OCI-M2 (cell line): ENCODE results near the gene DNAJC11.

Source experiments
- DNase-seq: peaks from one replicate; lab custom pipeline; 2025; ENCODE audit not compliant: unreplicated experiment; lab: John Stamatoyannopoulos, UW

Gene DNAJC11

DNA sequence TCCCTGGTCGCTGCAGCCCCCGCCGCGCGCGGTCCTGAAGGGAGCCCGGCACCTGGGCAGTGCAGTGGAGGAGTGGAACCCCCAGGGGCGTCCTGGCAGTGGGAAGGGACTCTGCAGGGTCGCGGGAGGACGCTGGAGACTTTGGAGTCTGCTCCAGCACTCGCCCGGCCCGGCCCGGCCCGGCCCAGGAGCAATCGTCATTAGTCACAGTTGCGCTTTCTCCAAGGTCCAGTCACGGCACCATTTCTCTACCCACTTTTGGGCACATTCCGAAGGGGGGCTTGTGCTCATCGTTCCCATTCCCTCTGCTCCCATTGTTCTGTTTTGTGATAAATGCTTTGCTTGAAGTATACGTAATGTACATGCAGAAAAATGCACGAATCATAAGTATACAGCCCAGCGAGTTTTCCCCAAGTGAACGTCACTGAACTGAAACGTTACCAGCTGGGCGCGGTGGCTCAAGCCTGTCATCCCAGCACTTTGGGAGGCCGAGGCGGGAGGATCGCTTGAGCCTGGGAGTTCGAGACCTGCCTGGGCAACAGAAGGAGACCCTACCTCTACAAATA, 75.9 kb downstream of the DNAJC11 start:
- no peak for DNase-seq

DNA sequence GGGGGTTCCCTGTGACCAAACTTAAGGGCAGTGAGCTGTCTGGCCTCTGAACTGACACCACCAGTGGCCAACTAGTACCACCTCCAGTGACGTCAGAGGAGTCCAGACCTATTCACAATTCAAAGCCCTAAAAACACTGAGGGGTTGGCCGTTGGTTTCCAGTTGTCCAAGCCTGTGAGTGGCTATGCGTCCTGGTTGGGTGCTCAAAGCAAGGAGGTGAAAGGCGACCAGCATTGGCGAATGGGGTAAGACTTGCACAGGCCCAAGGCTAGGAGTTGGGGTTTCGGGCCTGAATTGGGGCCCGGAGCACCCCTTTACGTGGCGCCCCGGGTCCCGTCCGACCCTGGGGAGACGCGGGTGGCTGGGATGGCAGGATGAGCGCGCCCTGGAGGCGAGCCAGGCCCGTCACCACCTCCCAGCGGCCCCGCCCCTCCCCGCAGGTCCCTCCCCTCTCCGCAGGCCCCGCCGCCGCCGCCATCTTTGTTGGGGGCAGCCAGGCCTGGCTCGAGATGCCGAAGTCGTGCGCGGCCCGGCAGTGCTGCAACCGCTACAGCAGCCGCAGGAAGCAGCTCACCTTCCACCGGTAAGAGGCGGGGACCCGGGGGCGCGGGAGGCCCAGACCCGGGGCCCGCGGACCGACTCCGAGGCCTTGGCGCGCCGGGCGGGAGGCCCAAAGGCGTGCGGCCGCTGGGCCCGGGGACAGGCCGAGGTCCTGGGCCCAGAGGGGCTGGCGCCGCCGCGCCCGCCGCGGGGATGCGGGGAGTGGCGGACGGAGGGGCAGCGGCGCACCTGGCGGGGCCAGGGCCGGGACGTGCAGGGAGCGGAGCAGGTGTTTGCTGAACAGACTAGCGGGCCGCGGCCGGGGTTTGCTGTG, 76.7 kb downstream of the DNAJC11 start, which contains the start of gene THAP3:
Gene THAP3 (plus strand): TSS at position 159 of the 874 bp plus-strand sequence. CDS start 351 bp downstream, at position 510.
- peak; percentile 18 for DNase-seq

DNA sequence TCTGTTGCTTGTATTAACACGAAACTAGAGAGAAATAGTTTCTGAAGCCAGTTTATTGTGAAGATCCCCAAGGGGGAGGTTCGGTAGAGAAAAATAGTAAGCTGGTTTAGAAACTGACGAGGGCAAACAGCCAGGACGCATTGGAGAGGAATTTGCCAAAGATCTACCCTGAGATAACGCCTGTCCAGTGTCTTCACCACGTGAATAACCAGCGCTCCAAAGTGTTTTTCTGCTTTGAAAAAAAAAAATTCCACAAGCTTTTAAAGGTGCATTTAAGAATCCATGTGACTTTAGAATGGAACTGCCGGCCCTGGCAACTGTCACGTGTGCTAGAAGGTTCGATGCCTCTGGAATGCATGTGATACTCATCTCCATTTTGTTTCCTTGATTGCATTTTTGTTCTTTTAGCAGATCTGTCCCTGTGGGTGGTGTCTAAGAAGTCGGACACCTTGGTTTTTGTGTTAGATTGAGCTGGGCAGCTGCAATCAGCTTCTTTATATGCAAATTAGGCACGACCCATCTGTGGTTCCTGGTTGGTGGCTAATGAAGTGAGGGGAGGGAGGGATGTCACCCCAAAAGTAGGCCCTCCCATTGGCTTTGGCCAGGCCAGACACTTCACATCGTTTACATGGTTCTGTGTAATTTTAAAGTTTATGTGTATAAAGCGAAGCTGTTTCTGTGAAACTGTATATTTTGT, 78.2 kb downstream of the DNAJC11 start:
- no peak for DNase-seq

DNA sequence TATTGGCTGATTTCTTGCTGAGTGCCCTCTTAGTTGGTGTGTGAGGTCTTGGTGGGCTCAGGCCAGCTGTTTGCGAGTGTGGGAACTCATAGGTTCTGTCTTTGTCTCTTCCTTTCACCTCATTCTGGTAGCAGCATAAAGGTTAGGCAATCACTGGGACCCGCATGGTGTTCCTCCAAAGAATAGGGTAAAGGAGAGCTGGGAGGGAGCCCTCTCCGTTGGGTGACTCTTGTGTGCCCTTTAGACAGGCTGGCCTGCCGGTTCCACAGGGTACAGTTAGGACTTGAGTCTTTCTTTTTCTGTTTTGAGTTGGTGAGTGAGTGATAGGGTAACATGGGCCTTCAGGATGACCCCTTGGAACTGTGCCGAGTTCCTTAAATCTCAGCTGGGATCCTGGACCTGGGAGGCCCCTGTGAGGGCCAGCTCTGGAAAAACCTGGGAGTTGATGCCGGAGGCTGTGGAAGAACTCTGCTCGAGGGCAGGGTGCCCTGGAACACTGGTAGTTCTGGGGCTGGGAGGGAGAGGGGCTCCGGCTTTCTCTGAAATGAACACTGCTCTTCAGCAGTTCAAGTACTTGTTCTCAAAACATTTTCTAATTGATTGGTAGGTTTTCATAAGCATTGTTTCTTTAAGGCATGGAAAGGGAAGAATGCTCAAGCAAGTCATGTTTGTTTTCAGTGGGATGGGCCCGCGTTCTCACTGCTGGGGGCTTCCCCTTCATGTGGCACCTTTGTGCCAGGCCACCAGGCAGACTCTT, 79.0 kb downstream of the DNAJC11 start:
- DNase-seq, result no peak

DNA sequence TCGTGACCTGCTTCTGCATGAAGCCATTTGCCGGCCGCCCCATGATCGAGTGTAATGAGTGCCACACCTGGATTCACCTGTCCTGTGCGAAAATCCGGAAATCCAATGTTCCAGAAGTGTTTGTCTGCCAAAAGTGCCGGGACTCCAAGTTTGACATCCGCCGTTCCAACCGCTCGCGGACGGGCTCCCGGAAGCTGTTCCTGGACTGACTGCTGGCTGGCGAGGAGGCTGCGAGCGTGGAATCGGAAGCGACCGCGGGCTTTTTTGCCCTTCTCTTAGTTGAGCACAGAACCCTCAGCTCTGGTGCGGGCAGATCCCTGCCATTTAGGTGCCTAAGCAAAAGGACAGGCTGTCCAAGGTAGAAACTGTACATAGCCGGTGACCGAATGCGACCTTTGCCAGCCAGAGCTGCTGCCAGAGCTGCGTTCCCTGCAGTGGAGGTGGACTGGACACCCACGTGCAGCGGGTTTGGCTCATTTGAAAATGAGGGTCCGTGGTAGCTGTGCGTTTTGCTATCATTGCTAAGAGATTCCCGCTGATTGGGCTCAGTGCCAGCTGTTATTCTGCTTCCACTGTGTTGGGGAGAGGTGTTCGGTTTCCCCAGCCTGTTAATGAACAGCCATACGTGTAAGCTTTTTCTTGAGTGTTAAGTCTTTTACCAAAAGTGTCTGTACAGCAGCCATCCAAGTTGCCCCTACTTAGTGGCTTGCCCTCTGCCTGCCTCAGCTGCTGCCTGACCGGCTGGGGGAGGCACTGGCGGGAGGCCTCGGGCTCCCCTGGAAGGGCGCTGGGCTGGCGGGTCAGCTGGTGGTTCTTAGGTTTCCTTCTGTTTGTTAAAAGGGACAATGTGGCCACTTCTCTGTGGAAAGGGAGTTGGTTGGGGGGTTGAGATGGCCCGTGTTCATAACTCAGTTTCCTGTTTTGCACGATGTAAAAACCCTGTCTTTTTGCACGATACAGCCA, 79.9 kb downstream of the DNAJC11 start:
- DNase-seq, result no peak

DNA sequence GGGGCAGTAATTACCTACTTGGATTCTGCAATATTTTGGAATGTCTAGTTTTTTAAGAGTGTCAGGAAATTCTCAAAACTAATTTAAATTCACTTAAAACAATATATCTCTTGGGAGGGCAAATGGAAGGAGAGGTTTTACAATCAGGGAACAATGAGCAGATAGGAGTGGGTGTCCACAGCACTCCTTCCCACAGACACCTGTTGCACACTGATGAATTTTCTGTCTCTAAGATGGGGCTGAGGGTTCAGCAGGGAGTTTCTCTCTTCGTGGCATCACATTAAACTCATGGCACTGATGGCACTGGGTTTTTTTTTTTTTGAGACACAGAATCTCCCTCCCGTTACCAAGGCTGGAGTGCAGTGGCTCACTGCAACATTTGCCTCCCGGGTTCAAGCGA, 82.6 kb downstream of the DNAJC11 start:
- no peak for DNase-seq

DNA sequence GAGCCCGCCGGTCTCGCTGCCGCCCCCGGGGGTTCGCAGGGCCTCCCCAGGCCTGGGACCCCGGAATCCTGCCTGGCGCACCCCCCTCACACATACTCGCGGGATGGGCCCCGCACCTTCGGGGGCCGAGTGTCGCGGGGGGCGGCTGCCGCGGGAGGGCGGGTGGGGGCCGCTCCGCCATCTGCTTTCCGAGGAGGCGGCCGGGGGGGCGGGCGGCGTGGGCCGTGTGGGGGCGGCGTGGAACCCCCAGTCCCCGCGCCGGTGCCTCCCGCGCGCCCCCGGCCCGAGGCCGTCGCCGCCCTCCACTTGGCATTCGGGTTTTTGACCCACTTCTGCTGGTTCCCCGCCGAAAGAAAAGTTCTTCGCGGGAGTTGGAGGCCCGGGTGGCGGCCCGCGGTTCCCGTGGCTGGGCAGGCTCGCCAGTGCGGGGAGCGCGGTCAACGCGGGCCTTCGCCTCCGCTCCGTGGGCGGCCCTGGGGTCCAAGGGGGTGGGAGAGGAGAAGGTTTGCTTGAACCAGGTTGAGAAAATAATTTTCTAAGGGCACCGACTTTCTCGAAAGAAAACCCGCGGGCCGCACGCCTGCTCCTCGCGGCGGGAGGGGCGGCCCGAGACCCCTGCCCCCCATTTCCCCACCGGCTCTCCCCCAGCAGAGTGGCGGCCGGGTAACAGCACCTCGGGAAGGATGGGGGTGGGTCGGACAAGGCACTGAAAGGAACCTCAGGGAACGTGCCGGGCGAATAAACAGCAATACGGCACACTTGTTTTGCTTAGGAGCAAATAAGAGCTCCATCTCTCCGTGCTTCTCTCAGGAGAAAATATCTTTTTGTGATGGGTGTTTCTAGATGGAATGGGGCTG, 86.5 kb downstream of the DNAJC11 start:
- no peak for DNase-seq

DNA sequence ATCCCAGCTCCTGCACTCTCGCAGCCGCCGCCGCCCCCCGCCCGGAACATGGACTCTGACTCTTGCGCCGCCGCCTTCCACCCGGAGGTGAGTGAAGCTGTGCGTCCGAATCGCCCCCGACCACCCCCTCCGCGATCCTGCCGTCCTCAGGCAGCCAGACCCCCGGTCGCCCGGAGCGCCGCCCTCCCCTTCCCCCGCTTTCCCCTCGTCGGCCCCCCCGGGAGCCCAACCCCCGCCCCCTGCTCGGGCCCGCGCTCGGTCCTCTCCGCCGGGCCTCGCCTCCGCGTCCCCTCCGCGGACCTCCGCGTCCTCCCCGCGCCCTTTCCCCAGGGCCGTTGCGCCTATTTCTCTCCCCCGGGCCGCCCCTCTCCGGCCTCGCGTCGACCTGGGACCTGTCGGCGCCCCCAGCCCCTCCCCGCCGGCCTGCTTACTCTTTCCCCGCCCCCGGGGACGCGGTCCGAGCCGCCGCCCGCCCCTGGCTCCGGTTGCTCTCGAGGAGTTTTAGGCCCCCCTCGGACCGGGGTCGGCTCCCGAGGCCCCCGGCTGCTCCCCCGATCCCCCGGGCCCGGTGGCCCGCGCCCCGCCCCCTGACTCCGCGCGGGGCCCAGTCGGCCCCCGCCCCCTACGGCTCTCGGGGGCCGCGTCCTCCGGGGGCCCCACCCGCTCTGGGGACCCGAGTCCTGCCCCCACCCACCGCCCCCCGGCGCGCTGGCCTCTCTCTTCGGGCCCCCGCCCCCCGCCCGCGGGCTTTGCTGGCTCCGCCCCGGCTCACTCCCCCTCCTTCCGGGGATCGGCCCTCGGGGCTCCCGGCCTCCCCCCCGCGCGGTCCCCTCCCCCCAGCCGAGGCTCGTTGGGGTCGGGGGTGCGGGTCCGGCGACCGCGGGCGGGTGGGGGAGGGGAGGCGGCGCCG, 87.3 kb downstream of the DNAJC11 start:
- DNase-seq, result no peak

DNA sequence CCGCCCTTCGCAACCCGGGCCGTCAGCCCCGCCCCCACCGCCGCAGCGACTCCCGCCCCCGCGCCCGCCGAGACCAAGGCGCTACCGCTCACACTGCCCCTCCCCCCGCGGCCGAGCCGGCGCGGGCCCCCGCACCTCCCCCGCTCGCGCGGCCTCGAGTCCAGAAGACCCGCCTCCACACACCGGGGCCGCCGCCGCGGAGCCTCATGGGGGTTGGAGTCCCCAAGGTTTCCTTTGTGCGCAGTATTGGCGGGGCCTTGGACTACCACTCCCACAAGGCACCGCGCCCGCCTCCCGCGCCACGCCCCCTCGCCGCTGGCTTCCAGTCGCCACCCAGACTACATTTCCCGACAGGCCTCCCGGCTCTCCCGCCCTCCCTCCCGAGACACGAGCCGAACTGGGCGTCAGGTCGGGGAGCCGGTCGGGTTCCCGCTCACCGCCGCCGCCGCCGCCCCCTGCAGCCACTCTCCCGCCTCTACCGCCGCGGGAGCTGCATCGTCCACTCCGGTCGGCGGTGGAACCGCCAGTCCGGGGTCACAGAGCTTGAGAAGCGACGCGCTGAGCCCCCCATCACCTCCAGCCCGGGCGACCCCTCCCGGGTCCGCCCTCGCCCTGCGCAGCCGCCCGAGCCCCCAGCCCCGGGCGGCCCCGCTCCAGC, 88.1 kb downstream of the DNAJC11 start, which contains the start of gene PHF13:
Gene PHF13 (plus strand): TSS at position 371 of the 658 bp plus-strand sequence. CDS start 336 bp downstream, outside the sequence.
- peak; percentile 62 for DNase-seq

DNA sequence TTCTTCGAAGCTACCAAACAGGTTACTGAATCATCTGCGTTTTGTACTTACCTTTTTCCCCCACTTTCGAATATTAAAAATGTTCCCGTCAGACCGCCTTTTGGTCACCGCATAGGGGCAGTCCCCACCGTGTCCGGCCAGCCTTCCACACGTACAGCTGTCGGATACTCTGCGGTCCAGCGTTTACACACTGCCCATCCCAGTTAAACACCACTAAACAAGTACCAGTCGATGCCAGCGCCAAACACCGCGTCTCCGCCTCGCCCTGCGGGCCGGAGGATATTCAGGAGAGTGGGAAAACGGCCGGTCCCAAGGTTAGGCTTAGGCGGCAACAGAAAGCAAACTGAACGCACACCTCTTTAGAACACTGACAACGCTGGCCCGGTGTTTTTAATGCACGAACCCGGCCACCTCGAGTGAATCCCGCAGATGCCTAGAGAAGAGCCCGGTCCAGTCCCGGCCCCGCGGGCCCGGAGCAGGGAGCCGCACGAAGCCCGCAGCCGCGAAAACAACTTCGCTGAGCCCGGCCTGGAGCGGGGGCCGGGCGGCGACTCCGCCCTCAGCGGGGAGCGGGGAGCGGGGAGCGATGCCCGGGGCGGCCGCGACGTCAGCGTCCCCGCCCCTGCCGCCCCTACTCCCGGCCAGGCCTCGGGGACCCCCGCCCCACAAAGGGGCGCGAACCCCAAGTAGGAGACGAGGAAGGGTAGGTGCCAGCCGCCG, 88.8 kb downstream of the DNAJC11 start:
- DNase-seq, result no peak

DNA sequence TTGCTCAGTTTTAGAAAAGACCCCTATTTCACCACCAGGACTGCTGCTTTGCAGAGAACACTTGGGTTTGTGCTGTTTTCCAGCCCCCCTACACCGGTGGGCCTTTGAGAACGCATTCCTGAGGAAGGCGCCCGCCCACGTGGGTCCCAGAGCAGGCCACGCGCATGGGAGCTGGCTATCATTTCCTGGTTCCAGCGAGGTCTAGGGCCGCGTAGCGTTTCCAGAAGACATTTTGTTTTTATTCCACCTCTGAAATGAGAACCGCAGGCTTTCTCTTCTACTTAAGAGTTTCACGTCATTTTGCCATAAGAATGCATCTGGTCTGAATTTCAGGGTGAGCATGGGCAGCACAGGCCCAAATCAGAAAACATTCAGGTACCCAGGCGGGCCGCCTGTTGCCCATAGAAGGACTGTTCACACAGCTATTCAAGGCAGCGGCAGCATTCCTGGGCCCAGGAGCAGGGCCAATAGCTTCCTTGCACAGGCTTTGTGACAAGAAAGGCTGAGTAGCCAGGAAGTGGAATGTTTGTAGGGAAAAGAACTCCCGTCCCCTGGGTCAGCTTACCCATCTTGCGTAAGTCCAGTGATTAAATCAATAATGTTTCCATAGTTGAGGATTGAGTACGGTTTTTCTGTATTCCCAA, 97.6 kb downstream of the DNAJC11 start:
- DNase-seq, result no peak

DNA sequence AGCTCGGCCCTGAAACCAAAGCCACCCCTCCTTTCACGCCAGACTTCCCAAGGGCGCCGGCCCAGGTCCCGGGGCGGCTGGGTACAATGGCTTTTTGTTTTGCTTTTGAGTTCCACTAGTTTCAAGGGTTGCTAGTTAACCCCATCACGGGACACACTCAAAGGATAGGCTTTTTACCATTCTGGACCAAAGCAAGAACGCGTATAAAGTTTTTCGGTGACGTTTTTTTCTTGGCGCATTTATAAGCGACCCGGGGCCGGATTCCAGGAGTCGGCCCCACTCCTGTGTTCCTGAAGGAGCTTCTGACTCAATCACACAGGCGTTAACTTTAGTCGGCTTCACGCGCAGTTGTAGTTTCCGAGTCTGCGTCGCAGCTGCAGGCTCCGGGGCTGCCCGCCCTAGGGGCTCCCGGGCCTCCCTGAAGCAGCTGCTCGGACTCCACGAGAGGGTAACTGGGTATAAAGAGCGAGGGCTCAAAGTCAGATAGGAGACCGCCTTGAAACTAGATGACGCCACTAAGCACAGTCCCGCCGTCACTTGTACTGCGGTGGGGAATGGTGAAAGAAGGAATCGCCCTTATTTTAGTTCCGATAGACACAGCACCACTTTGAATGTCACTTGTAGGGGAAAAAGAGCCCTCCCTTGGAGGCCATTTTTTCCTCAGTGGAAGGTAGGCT, 98.2 kb downstream of the DNAJC11 start:
- DNase-seq, result peak; percentile 74

DNA sequence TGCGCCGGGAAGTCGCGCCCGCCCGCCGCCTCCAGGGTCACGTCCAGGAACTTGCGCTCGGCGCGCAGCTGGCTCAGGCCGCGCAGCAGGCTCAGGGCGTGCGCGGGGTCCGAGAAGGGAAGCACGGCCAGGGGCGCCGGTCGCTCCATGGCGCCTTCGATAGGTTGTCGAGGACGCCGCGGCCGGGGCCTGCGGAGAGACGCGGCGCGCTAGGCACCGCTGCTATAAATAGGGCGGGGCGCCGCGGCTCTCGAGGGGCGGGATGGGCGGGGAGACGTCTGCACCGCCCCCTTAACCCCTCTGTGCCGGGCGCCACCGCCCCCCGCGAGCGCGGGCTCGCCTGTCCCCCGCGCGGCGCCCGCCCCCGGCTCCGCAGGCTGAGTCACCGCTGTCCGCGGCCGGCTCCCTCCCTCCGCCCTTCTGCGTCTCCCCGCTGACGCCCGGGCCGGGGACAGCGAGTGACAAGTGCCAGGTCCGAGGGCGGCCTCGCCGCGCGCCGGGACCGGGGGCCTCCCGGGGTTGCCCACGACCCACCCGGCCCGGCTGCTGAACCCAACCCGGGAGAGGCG, 98.9 kb downstream of the DNAJC11 start, which contains the start of gene KLHL21:
Gene KLHL21 (minus strand): TSS at position 201 of the 569 bp plus-strand sequence. CDS start 52 bp downstream, at position 149.
- DNase-seq, result no peak

DNA sequence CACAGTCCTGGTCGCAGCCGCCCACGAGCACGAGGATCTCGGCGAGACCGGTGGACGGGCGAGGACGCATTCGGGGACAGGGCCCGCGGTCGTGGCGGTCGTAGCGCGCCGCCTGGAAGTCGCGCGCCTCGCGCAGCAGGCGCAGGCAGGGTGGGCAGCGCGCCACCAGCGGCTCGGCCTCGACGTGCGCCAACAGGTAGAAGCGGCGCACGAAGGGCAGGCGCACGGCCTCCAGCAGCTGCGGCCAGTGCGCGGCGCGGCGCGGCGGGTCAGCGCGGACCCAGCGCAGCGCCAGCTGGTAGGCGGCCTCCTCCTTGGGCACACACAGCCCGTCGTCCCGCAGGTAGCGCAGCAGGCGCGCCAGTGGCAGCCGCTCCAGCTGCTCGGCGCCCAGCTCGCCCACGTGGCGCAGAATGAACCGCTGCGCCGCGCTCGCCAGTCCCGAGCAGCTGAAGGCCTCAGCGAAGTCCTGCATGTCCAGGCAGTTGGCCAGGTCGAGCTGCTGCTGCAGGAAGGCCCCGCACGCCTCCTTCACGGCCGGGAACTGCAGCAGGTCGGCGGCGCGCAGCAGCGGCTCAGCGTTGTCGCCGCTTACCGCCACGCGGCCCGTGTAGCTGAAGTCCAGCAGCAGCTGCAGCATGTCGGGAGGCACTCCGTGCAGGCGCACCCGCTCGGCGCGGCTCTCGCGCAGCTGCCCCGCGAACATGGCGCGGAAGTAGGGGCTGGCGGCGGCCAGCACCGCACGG, 99.5 kb downstream of the DNAJC11 start:
- DNase-seq, result no peak
